Measurements from ENCODE around the gene SLC6A14.

SLC6A14 gene, protein sequence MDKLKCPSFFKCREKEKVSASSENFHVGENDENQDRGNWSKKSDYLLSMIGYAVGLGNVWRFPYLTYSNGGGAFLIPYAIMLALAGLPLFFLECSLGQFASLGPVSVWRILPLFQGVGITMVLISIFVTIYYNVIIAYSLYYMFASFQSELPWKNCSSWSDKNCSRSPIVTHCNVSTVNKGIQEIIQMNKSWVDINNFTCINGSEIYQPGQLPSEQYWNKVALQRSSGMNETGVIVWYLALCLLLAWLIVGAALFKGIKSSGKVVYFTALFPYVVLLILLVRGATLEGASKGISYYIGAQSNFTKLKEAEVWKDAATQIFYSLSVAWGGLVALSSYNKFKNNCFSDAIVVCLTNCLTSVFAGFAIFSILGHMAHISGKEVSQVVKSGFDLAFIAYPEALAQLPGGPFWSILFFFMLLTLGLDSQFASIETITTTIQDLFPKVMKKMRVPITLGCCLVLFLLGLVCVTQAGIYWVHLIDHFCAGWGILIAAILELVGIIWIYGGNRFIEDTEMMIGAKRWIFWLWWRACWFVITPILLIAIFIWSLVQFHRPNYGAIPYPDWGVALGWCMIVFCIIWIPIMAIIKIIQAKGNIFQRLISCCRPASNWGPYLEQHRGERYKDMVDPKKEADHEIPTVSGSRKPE

DNA sequence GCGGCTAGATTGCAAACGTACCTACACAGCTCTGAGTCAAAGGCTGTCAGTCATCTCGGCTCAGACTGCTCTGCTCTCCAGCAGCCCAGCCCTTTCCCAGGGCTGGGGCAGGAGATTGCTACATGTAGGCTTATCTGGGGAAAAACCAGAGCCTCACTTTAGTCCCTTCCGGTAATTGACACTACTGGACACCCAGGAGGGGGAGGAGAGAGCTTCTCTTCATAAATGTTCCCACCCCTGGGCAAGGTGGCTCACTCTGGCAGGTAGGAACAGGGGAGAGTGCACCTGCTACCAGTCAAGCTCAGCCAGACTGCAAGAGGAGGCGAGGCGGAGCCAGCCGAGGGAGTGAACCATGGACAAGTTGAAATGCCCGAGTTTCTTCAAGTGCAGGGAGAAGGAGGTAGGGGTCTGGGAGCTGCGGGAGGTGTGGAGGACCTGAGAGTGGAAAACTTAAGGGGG is at the start of gene SLC6A14:
Gene SLC6A14, plus strand, starts transcription at position 249 of the 459 bp plus-strand sequence. Its CDS starts 104 bp downstream, at position 353.
- DNase-seq: no peak

DNA sequence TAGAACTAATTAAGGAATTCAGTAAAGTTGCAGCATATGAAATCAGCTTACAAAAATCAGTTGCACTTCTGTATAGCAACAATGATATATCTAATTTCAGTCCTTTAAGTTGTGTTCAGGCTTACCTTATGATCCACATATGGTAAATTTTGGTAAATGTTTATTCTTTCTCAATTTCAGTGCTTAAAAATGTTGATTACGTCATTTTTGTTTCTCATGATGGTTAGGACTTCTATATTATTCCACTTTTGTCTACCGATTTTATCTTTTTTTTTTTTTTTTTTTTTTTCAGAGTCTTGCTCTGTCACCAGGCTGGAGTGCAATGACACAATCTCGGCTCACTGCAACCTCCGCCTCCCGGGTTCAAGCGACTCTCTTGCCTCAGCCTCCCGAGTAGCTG is 40.7 kb upstream of the SLC6A14 start:
- no peak for DNase-seq

DNA sequence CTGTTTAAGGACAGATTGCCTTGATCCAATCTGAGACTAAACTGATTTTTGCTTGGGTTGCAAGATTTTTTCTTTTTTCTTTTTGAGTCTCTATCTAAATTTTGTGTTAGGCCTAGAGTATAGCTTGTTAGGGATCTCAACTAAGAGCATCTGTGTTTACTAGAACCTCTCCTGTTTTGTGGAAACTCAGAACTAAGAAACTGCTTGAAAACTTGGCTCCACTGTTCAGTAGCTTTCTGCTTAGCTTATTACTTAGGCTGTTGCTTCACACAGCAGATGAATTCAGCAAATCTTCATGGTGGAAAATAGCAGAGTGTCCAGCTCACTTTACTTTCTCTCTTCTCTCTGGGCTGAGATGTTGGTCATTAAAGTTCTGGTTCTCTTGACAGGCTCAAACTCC is 36.7 kb upstream of the SLC6A14 start:
- no peak for DNase-seq

DNA sequence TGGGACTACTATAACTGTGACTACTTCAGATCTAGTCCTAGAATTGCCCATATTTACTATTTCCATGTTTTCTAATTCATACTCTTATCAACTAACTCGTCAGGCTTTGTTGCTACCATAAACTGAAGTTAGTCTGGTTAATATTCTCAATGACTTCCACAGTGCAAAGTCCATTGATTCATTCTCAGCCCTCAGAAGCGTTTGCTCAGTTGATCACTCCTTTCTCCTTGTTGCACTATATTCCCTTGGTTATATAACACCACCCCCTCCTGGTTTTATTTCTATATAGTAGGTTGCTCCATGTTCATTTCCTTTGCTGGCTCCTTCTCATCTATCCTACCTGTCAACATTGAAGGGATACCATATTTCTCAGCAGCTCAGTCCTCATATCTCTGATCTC is 27.2 kb upstream of the SLC6A14 start:
- no peak for DNase-seq

DNA sequence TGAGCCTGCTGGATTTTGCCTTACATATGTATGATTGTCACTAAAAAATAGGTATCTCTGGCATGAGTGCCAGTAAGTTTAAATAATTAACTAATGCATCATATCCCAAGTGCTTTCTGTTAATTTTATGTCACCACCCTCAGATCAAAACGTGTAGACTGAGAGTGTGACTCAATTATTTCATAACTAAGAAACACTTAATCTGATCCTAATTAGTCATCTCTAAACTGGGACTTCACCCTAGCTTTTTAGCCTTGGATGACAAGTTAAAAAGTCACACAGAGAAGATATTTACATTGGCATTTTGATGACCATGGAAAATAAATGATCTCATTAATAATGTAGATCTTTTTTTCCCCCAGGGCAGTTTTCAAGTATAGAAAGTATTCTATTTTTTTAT is 23.1 kb upstream of the SLC6A14 start:
- no peak for DNase-seq

DNA sequence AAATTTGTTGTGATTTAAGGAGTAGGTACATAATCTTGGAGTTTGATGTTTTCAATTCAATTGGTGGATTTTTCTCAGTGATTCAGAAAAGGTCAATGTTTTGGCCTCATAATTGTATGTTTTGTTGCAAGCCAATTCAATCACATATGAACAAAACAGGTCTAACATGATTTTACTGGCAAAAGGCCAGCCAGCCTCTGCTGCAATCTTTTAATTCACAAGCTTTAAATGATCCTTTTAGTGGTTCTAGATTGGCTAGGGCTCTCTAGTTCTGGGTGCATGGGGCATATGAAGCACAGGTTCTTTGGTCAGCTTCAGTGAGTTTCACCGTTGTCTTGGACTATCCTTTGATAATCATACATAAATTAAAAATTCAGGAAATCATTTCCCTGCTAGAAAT is 19.2 kb upstream of the SLC6A14 start:
- DNase-seq: no peak

DNA sequence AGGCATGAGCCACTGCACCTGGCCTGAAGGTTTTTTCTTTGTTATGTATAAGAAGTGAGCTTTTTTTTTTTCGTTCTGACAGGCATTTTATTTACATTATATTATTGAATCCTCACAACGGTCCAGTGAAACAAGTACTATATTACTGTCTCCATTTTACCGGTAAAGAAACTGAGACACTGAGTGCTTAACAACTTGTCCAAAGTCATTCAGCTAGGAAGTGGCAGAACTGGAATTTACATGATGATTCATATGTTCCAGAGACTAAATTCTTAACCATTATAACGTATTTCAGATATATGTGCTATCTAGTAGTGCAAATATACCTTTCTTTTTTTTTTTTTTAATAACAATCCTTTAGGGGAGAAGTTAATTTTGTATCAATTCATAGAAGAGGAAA is 18.4 kb upstream of the SLC6A14 start:
- no peak for DNase-seq

DNA sequence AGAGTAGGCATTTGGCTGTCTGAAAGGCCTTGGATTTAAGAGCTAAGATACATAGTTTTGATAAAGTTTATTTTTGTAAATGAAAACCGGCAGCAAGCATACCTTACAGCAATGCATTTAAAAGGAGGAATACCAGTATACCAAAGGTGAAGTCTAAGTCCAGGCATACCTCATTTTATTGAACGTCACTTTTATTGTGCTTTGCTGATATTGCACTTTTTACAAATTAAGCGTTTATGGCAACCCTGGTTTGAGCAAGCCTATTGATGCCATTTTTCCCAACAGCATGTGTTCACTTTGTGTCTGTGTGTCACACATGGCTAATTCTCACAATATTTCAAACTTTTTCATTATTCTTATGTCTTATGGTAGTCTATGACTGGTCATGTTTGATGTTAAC is 8.4 kb upstream of the SLC6A14 start:
- no peak for DNase-seq

DNA sequence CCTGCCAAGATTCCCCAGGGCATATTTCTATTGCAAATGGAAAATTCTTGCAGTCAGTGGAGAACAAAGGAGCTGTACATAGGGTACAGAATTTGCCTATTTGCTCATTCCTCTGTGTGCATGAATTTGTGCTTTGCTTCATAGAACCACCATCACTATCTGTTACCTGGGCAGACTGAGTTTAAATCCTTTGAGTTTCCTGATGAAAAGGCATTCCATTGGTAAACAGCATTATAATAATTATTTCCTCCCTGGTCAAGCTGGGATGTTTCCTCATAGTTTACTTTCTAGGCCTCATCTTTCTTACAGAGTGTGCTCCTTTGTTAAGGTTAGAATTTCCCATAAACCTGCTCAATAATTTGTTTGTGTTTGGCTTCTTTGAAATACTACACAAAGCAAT is 809 bp upstream of the SLC6A14 start:
- DNase-seq: no peak

DNA sequence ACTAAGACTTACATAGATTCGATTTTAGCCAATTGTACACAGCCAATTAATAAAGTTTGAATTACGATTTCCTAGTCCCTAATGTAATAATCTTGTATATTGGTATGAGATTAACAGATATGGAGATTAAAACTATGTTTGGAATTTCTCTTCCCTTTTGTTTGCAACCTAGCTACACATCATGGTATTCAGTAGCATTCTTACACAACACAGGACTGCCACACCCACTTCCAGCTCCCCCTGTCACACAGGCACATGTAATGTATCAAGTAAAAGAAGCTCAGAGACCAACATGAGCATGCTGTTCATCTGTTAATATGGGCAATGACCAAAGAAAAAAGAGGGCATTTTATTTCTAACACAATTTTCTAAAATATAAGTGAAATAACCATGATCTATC is 12.8 kb downstream of the SLC6A14 start:
- DNase-seq: no peak

DNA sequence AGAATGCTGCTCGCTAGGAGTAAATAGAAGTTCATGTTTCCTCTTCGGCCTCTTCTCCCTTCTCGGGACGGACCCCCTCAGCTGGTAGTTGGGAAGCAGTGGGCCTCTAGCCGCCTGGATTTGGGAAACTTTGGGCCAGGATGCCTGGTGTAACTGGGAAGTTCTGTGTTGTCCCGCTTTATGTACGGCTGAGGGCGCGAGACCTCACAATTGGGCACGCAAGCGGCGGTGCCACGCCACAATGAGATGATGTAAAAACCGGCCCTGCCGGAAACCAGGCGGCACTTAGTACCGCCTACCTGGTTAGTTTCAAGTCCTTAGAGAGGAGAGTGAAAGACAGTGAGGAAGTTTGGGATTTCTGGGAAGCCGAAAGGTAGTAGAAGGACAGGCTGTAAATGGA is 26.4 kb downstream of the SLC6A14 start, which contains the start of gene CT83:
Gene CT83, minus strand, starts transcription at position 155 of the 400 bp plus-strand sequence. Its CDS starts 120 bp downstream, at position 35.
- DNase-seq: no peak

DNA sequence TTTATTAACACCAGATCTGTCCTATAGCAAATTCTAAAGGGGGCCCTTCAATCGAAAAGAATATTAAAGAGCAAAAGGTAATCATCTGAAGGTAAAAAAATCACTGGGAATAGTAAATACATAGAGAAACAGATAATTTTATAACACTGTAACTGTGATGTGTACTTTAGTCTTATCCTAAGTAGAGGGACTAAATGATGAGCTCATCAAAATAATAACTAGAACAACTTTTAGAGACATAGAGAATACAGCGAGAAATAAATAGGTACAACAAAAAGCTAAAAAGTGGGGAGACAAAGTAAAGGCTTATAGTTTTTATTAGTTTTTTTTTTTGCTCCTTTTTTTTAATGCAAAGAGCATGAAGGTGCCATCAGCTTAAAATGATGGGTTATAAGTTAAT is 43.7 kb downstream of the SLC6A14 start:
- DNase-seq: no peak

DNA sequence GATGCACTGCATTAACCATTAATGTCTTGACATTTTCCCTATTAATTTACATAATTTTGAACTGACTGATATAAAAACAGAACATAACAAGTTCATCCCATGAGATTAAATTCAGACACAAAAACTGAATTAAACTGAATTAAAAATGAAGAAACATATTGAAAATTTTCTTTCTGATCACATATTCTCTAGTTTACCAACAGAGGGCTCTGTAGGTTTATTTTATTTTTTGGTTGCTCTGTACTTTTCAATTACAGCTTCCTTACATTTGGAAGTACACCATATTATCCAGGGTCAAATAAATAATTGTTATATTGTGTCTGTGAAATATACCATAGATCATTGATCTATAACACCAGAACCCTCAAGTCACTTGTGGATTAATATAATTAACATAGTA is 53.7 kb downstream of the SLC6A14 start:
- no peak for DNase-seq

DNA sequence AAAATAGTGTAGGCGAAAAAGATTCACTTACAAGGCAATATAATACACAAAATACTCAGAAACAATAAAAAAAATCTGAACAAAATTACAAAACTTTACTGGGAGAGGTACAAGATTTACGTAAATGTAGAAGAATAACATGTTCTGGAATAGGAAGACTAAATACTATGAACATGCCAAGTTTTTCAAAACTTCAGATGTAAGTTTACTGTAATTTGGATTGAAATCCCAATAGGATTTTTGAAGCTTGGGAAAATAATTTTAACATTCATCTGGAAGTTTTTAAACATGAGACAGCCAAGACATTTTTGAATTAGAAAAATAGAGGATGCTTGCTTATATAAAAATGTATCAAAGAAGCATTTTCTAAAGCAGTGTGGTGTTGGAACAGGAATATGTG is 56.9 kb downstream of the SLC6A14 start:
- no peak for DNase-seq

DNA sequence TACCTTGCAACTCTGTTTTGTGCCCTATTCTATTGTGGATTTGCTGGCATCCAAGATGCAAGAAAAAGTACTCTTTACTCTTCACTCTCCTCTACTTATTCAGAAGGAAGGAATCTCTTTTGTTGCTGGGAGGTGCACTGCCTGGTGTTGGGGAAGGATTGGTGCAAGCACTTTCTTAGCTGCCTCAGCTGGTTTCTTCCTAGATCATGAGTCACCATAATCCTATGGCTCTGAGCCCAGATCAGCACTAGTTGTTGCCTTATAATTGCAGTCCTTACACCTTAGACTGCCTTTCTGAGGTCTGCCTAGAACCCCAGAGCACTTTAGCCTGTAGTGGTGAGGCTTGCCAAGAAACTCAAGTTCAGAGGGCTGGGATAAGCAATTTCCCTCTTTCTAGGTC is 63.4 kb downstream of the SLC6A14 start:
- no peak for DNase-seq

All from NCI-H526 treated with DMSO at 0.1 percent for 48 hours (cell line).